Measurements from ENCODE around the gene BNC2. TPM values are rescaled to one million over a fixed set of nuclear protein-coding genes. Genes with fewer than 3 reads are reported as not detected.

The BNC2 gene
- total RNA-seq, 1 donor from 2014 or later = 38.0 TPM

GRCh38 chr9:16446636-16447035, 423.8 kb downstream of the BNC2 start:
- no peak overlapping the region for H3K27ac Mint-ChIP-seq (ENCODE audit: unreplicated experiment)
- H3K79me2 ChIP-seq (ENCODE audit: insufficient read depth, low read length) = peaks cover 3% of the 10 kb centered on the region
- H2AFZ ChIP-seq (ENCODE audit: low read depth, low read length) = no peak overlapping the region
- TF ChIP-seq CTCF (IDR thresholded peaks at IDR 0.05; ENCODE audit: insufficient read depth, low read depth, low read length) (no peak), EZH2 (IDR thresholded peaks at IDR 0.05; ENCODE audit: insufficient read depth, low read length) (no peak)
- FAIRE-seq (no peak), DNase-seq (ENCODE audit: low read depth) (no peak)
- peaks cover 13% of the 10 kb centered on the region for H3K4me1 Mint-ChIP-seq (ENCODE audit: low read depth, unreplicated experiment)
- no peaks in the 10 kb centered on the region for H3K27me3 Mint-ChIP-seq (ENCODE audit: low read depth, unreplicated experiment)
- H3K36me3 Mint-ChIP-seq (ENCODE audit: low read depth, unreplicated experiment) = no peaks in the 10 kb centered on the region
- H3K4me2 ChIP-seq (ENCODE audit: low read length) = no peak overlapping the region
- H4K20me1 ChIP-seq (ENCODE audit: insufficient read depth, low read length) = no peaks in the 10 kb centered on the region
- H3K4me3 Mint-ChIP-seq (ENCODE audit: unreplicated experiment) = no peak overlapping the region
- H3K4me1 ChIP-seq (ENCODE audit: insufficient read depth, low read length) = peaks cover 5% of the 10 kb centered on the region
- no peak overlapping the region for H3K4me3 ChIP-seq (ENCODE audit: insufficient read depth, low read depth, low read length)
- no peak overlapping the region for H3K27ac ChIP-seq (ENCODE audit: low read depth, low read length)
- H3K9me3 ChIP-seq (ENCODE audit: insufficient read depth, low read depth, low read length) = no peaks in the 10 kb centered on the region
- no peaks in the 10 kb centered on the region for H3K36me3 ChIP-seq (ENCODE audit: insufficient read depth, low read length)
- H3K27me3 ChIP-seq (ENCODE audit: insufficient read depth, low read length) = no peaks in the 10 kb centered on the region
- H3K9ac ChIP-seq (ENCODE audit: low read length) = no peak overlapping the region
- no peaks in the 10 kb centered on the region for H3K9me3 Mint-ChIP-seq (ENCODE audit: unreplicated experiment)

- no peaks in the 10 kb centered on the region for H3K27me3 Mint-ChIP-seq (ENCODE audit: low read depth, unreplicated experiment)
- Histone ChIP-seq H3K9ac (ENCODE audit: low read length) (no peak overlapping the region), H3K4me3 (ENCODE audit: insufficient read depth, low read depth, low read length) (no peak overlapping the region), H3K36me3 (ENCODE audit: insufficient read depth, low read length) (no peaks in the 10 kb centered on the region), H3K4me1 (ENCODE audit: insufficient read depth, low read length) (peaks cover 5% of the 10 kb centered on the region), H3K4me2 (ENCODE audit: low read length) (peak overlapping the region; percentile 7), H3K79me2 (ENCODE audit: insufficient read depth, low read length) (peaks cover 3% of the 10 kb centered on the region), H3K27ac (ENCODE audit: low read depth, low read length) (no peak overlapping the region), H3K27me3 (ENCODE audit: insufficient read depth, low read length) (no peaks in the 10 kb centered on the region), H4K20me1 (ENCODE audit: insufficient read depth, low read length) (no peaks in the 10 kb centered on the region), H3K9me3 (ENCODE audit: insufficient read depth, low read depth, low read length) (no peaks in the 10 kb centered on the region), H2AFZ (ENCODE audit: low read depth, low read length) (no peak overlapping the region)
- no peak overlapping the region for H3K27ac Mint-ChIP-seq (ENCODE audit: unreplicated experiment)
- no peaks in the 10 kb centered on the region for H3K36me3 Mint-ChIP-seq (ENCODE audit: low read depth, unreplicated experiment)
- FAIRE-seq (no peak), DNase-seq (ENCODE audit: low read depth) (peak; percentile 59)
- H3K4me1 Mint-ChIP-seq (ENCODE audit: low read depth, unreplicated experiment) = peaks cover 13% of the 10 kb centered on the region
- no peak overlapping the region for H3K4me3 Mint-ChIP-seq (ENCODE audit: unreplicated experiment)
- TF ChIP-seq CTCF (IDR thresholded peaks at IDR 0.05; ENCODE audit: insufficient read depth, low read depth, low read length) (no peak), EZH2 (IDR thresholded peaks at IDR 0.05; ENCODE audit: insufficient read depth, low read length) (no peak)
- peaks cover 1% of the 10 kb centered on the region for H3K9me3 Mint-ChIP-seq (ENCODE audit: unreplicated experiment)
Observed at GRCh38 chr9:16445141-16445920, 425.1 kb downstream of the BNC2 start.

- H3K4me1 ChIP-seq (ENCODE audit: insufficient read depth, low read length) = peaks cover 5% of the 10 kb centered on the region
- DNase-seq (ENCODE audit: low read depth) = peak; percentile 71
- no peak overlapping the region for H2AFZ ChIP-seq (ENCODE audit: low read depth, low read length)
- TF ChIP-seq CTCF (IDR thresholded peaks at IDR 0.05; ENCODE audit: insufficient read depth, low read depth, low read length) = no peak
- H3K79me2 ChIP-seq (ENCODE audit: insufficient read depth, low read length) = peaks cover 3% of the 10 kb centered on the region
- no peaks in the 10 kb centered on the region for H3K27me3 ChIP-seq (ENCODE audit: insufficient read depth, low read length)
- no peak overlapping the region for H3K4me3 ChIP-seq (ENCODE audit: insufficient read depth, low read depth, low read length)
- H3K9ac ChIP-seq (ENCODE audit: low read length) = peak overlapping the region; percentile 9
- no peak for FAIRE-seq
- Mint-ChIP-seq H3K9me3 (ENCODE audit: unreplicated experiment) (peaks cover 4% of the 10 kb centered on the region), H3K27me3 (ENCODE audit: low read depth, unreplicated experiment) (no peaks in the 10 kb centered on the region), H3K4me1 (ENCODE audit: low read depth, unreplicated experiment) (peaks cover 13% of the 10 kb centered on the region), H3K27ac (ENCODE audit: unreplicated experiment) (no peak overlapping the region), H3K4me3 (ENCODE audit: unreplicated experiment) (no peak overlapping the region), H3K36me3 (ENCODE audit: low read depth, unreplicated experiment) (peaks cover 11% of the 10 kb centered on the region)
- H3K27ac ChIP-seq (ENCODE audit: low read depth, low read length) = peak overlapping the region; percentile 29
- peak overlapping the region; percentile 60 for H3K4me2 ChIP-seq (ENCODE audit: low read length)
- no peaks in the 10 kb centered on the region for H3K9me3 ChIP-seq (ENCODE audit: insufficient read depth, low read depth, low read length)
- H4K20me1 ChIP-seq (ENCODE audit: insufficient read depth, low read length) = no peaks in the 10 kb centered on the region
- H3K36me3 ChIP-seq (ENCODE audit: insufficient read depth, low read length) = no peaks in the 10 kb centered on the region
Observed at GRCh38 chr9:16442622-16443021, 427.8 kb downstream of the BNC2 start.

Measured in astrocyte (in vitro differentiated cells and primary cell).